GM21737 (cell line): ENCODE data around the gene PTPRK.

ENCODE experiments used
- ATAC-seq: cut with Tn5 transposase; IDR thresholded peaks from one replicate; pipeline ENCODE4 v1.9.1; 2021; ENCODE audit warnings: mild to moderate bottlenecking, moderate library complexity; ENCODE audit not compliant: unreplicated experiment

The PTPRK gene

DNA sequence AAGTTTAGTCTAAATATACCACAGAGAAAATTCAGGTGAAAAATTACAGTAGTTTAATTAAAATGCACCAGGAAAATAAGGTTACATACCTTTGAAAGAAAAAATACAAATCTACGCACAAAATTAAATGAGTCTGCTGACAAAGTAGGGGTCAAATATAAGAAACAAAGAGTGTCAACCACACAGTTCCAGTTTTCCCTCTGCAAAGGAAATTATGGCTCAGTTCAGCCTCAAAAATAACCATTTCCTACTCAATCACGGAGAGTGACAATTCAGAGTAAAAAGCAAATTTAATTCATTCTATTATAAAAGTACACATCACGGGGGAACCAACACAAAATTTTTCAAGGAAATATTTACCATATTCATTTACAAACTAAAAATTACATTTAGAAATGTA is 124.8 kb downstream of the PTPRK start:
- ATAC-seq = no peak

DNA sequence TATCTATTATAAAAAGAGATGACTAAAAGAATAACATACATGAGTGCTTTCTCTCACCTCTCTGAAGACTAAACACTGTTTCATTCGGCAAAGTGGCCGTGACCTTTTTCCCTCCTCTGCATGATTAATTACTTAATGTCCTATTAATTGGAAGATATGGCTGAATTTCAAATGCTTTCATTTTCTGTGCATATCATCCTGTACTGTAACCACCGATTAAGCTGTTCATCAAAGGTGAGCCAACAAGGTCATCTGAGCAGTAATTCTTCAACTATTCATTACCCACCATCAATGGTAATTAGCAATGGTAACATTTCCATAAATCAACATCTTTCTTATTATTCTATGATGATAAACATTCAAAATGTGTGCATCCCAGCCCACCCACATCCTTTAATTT is 125.2 kb downstream of the PTPRK start:
- ATAC-seq = no peak

DNA sequence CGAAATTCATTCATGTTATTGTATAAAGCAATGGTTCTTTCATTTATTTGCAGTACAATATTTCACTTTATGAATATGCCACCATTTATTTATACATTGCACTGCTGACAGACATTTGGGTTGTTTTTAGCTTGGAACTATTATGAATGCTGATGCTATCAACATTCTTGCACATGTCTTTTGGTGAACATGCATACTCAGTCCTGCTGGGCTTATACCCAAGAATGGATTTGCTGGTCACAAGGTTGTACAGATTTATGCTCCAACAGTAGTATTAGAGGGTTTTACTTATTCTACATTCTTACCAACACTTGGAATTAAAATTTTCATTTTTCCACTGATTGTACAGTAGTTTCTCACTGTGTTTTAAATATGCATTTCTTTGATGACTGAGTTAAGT is 126.2 kb downstream of the PTPRK start:
- no peak for ATAC-seq

DNA sequence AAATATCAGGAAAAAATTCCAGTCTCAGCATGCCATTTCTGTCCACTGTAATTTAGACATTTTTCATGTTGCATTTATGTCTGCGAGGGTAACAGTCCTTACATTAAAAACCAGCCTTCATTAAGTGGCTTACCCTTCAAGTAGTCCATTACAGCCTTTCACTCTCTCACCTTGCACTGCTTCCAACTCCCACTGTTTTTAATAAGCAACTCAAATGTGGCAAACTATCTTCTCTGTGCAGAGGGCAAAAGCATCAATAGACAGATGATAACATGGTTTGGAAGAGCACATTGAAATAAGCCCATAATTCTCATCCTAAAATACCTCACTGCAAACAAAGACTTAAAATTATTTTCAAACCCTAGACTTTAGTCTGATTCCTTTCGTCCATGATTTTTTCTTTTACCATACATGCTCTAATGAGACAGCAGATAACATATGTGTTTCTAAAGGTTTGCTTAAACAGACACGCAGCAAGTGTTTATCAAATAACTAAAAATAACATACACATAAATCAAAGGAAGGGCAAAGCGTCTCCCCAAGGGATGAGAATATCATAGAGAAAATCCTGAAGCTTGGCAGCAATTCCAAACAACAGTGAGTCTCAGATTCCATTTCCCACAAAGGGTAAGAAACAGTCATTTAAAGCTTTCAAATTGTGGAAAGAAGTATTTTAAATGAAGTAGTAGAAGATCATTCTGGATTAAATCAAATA is 130.4 kb downstream of the PTPRK start:
- ATAC-seq = no peak

DNA sequence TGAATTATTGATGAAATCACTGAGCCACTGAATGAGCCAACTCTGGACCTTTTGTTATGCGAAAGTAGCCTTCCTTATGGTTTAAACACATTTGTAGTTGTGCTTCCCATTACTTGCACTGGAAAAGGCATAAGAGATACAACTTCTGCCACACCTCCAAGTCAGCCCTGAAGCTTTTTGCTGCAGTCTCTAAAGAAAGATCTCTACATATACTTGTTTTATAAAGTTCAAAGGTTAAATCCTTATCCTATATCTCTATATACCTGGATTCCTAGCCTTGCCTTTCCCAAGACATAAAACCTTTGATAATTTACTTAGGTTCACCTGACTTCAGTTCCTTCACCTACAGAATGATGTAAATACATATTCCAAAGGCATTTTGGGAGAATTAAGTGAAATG is 132.0 kb downstream of the PTPRK start:
- no peak for ATAC-seq

DNA sequence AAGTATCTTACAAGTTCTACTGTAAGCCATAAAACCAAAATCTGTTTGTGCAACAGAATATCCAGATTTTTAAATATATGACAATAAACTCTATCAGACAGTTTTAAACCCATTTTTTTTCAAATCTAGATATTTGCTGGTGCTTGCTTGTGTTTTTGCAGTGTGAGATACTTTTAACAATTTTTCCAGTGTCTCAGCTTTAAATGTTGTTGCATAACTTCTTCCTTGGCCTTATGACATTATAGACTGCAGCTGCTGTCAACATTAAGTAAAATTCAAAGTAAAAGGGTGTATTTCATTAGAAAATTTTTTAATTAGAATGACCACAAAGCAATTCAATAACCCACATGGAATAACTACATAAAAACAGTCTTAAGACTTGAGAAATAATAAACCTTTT is 139.5 kb downstream of the PTPRK start:
- ATAC-seq = no peak

DNA sequence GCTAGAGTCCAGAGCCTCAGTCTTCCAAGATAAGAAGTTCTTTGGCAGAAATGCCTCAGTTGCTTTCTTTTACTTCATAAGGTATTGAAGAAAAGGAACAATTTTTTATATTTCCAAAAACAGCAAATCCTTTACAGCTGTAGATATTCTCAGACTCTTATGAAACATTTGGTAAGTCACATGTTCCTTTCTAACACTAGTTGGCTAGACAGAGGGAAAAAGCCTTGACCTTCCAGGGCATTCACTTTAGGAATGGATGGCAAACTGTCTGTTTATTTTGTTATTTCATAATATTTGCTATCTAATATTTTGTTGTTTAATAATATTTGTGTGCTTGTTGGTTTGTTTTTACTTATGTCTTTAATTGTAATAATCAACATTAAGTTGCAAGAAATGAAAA is 140.8 kb downstream of the PTPRK start:
- ATAC-seq = no peak

DNA sequence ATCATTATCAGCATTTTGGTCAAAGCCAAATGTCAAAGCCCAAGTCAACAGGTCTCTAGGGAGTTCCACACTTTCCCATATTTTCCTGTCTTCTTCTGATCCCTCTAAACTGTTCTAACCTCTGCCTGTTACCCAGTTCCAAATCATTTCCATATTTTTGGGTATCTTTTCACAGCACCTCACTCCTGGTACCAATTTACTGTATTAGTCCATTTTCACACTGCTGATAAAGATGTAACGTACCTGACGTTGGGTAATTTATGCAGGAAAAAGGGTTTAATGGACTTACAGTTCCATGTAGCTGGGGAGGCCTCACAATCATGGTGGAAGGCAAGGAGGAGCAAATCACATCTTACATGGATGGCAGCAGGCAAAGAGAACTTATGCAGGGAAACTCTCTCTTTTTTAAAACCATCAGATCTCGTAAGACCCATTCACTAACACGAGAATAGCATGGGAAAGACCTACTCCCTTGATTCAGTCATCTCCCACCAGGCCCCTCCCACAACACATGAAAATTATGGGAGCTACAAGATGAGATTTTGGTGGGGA is 143.4 kb downstream of the PTPRK start:
- ATAC-seq = no peak

DNA sequence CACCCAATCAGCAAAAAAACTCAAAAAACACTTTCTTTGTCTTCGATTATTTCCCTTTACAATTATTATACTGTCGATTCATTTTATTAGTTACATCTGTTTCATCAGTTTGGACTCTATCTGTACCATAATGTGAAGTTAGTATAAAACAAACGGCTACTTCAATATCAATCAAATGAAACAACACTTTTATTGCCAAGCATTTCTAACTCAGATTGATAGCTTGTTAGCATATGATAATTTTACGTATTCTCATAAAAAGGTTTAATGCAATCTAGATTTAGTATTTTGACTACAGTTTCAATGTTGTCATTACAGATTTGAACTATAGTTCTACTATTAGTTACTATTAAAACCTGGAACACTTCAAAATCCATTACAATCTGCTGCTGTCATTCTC is 149.3 kb downstream of the PTPRK start:
- ATAC-seq = no peak

DNA sequence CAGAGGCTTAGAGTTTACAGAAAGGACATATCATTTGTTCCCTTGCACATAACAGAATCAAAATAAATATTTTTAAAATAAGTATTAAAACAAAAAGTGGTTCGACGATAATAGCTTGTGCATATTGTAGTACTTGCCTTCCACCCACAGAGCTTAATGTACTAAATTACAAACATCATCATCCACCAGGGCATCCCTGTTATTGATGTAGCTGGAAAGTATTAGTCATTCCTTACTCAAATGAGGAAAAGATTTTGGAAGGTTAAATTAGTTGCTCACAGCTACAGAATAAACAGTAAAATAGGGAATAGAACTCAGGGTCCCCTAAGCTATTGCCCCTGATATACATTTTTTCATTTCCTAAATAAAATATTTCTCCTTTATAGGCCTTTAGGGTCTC is 150.3 kb downstream of the PTPRK start:
- no peak for ATAC-seq

DNA sequence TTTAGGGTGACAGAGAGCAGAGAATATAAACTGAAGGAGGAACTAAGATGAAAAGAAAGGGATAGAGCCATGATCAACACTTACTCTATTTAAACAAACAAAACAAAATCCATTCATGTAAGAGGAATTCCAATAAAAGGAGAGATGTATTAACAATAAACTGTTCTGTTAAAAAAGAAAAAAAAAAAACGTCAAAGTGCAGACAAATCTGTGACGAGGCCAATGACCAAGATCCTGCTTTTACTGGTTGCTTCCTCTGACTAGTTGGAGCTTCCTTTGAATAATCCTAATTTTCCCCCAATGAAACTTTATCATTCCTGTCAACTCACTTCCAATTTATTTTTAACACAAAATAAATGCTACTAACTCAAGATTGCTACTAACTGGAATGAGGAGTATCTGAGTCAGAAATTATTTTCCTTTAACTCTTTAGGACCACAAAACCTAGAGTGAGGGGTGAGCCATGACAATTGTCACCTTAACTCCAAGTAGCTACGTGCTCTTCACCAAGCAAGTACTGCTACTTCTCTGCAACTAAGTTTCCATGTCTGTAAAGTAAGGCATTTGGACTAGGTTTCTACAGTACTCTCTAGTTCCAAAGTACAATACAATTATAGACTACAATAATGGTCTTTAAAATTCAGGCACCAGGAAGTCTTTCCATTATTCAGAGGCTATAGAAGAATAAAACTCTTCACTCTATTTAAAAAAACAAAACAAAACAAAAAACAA is 152.0 kb downstream of the PTPRK start:
- no peak for ATAC-seq

DNA sequence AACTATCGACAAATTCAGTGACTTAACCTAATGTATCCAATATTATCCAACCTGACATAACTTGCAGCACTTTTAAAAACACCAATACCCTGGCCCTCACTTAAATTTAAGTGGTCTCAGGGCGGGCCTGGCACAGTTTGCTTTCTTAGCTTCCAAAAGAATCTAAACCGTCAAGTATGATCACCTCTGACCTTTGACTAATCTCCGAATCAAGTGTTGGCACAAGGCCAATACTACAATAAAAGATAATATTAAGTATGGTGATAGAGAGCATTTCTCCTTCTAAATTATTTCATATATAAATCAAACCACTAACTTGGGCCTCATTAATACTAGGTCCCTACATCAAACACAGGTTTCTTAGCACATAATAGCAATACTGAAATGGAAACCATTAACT is 153.0 kb downstream of the PTPRK start:
- ATAC-seq = no peak

DNA sequence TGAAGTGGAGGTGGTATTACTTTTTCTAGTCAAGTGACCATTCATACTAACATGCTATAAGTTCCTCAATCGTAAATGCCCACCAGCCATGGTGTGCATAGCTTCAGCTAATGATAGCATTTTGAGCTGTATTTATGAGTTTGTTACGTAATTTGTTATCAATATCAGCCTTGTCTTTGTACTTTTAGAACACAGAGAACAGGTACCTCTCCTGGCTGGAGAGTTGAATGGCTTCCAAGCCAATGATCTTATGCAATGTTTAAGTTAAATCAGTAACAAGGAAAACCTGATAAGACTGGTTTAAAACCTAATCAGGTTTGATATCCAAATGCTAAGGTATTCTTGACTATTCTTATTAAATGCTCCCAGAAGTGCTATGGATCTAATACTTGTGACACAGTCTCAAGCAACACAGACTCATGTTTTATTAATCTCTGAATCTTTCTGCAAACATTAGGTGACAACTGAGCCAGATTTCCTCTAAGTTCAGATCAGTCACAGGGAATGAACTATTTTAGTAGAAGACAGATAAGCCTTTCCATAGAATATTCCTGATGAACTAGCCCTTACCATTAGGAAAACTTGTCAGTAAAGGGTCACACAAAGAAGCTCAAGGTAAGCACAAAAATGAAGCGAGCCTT is 154.8 kb downstream of the PTPRK start:
- no peak for ATAC-seq

DNA sequence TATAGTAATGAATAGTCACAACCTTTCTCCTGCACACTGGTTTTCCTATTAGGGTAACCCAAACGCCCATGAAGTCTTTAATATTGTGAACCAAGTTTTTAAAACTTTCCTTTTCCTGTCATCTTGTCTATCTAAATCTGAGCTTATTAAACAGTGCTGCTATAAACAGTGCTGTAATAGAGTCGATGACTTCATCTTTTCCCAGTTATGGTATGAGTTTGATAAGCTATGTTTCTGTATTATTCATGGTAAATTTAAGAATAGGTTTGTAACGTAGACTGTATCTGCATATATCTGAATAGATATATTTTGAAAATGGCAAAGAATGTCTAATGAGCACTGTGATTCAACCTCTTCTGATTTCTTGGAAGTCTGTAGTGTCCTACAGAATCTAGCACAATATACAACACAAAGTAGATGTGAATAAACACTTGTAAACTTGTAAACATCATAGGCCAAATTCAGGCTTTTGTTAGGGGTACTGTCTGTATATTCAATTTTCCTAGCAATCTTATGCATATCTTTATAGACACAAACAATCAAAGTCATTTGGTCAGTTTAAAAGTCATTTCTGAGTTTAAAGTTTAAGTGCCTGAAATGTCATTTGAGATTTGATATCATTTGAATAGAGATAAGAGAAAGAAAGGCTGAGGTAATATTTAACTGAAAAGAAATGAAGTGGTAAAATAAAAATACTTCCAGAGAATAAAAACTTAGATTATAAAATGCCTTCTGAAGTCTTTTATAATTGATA is 155.5 kb downstream of the PTPRK start:
- ATAC-seq = no peak

DNA sequence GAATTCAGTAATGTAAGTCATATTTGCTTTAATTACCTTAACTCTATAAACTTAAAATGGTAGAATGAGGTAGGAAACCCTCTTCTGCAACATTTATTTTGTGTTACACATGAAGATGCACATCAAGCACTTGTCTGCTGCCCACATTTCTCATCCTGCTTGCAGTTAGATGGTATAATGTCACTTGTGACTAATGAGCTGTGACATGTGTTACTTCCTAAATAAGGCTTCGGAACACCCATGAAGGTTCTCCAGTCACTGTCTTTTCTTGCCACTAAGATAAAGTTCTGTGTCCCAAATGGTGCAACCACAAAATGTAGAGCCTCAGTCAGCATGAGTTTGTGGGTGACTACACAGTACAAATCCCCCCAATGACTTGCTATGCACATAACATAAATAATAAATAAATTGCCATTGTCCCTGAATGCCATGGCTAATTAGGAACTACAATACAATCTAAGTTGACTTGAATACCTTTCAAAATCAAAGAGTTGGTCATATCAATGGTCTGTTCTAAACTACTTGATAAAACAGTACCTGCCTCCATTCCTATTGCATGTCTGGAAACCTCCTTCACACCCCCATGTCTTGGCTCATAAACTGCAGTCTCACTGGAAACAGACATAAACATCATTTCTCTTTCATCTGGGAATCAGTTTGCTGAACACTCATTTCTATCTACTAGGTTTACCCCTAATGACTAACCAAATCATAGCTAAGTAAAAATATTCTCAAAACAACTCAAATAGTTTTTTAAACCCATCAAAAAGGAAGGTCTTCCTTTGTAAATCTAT is 157.2 kb downstream of the PTPRK start:
- no peak for ATAC-seq

DNA sequence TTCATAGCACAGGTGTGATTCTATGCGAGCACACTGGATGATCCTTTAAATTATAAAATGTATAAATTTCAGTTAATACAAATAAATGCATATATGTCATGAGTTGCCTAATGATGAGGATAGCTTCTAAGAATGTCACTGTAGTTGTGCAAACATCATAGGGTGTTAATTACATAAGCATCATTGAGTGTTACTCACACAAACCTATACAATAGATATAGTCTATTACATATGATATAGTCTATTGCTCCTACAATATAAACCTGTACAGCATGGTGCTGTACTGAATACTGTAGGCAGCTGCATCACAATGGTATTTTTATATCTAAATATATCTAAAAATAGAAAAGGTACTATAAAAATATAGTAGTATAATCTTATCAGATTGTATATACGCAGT is 159.0 kb downstream of the PTPRK start:
- no peak for ATAC-seq

DNA sequence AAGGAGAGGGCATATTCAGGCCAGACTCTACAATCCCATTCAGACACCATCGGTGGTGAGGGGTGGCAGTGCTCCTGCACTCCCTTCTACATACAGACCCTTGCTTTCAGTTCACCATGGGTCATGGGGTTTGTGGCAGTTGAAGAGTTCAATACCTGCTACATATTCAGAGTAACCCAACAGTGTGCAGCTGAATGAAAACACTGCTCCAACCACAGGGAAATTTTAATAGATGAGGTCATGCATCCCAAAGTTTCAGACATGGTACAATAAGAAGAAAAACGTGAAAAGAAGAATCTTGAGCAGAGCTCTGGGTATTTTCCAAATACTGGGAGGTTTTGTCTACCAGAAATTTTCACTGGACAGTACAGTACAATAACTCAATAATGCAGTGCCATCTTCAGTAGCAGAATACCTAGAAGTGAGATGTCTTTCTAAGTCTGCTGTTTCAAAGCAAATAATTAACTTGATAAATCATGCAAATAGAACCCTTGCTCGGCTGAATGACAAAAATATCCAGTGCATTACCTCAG is 162.1 kb downstream of the PTPRK start:
- no peak for ATAC-seq

DNA sequence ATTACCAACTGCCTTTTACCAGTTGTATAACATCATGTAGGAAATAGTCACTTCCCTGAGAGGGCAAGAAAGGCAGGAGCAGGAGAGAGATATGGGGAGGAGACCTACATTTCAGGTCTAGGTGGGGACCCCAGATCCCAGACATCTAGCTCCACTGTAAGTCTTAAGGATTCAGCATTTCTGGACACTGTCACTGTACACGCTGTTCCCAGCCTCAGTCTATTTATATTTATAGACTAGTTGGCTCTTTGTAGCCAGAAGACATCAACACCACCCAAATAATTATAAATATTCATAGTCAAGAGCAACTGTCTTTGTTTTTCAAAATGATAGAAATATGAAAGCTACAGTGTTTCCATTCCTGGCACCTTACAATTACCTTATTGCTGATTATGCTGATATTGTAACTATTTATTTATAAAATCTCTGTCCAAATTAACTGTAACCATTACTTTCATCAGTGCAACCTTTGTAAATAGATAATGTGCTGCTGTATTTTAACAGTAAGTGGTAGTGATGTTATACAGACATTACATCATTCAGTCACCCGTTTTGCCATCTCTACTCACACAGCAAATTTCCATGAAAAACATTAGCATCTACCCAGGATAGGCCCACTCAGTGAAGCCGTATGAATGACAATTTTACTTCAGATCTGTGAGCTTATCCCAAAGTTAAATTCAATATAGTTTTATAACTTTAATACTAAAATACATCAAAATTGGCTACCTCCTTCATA is 162.8 kb downstream of the PTPRK start:
- no peak for ATAC-seq

DNA sequence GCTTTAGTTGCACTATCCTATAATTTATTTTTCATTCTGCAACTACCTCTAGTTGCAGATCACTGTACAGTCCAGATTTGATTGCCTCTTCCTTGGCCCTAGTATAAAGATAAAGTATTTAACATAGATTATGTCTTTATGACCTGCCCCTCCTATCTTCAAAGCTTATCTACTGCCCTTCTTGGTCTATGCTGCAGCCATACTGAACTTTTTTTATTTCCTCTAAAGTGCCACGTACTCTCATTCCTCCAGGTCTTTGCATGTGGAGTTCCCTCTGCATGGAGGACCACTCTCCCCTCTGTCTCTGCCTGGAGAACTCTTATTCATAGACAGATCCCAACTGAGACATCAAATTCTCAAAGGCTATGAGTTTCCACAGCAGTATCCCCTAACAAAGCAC is 168.0 kb downstream of the PTPRK start:
- no peak for ATAC-seq

DNA sequence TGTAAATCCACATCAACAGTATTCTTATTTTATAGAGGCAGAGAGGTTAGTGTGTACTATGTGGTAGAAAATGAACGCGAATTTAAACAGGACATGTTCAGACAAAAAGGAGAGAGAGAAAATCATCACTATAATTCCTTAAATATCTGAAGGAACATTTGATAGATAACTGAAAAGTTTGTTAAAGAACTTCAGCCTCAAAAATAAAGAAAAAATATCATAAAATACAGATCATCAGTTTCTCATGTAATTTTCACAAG is 169.2 kb downstream of the PTPRK start:
- ATAC-seq = no peak
